NCI-H2029 treated with DMSO at 0.1 percent for 48 hours (cell line): ENCODE results near the gene PIP4K2B.
"Not testable (repeated sequence)": the region's sequence is repeated elsewhere in the genome, so short reads cannot be mapped to it uniquely, and the experiment has no call there.

Source experiments
- DNase-seq: peaks from one replicate; lab custom pipeline; 2025; lab: John Stamatoyannopoulos, UW

Gene PIP4K2B

GRCh38 chr17:38730526-38731379 lies 68.6 kb downstream of the PIP4K2B start:
- DNase-seq, result peak; percentile 67

- peak; percentile 30 for DNase-seq
These were observed 69.3 kb downstream of the PIP4K2B start, which contains the start of gene CISD3 for GRCh38 chr17:38729886-38730525. Gene CISD3 (plus strand): TSS chr17:38730341. CDS start chr17:38730359, 18 bp downstream.

- DNase-seq, result no peak
These were observed 69.9 kb downstream of the PIP4K2B start for GRCh38 chr17:38729368-38729885.

- DNase-seq, result no peak
These were observed 71.0 kb downstream of the PIP4K2B start for GRCh38 chr17:38728290-38728831.

DNA sequence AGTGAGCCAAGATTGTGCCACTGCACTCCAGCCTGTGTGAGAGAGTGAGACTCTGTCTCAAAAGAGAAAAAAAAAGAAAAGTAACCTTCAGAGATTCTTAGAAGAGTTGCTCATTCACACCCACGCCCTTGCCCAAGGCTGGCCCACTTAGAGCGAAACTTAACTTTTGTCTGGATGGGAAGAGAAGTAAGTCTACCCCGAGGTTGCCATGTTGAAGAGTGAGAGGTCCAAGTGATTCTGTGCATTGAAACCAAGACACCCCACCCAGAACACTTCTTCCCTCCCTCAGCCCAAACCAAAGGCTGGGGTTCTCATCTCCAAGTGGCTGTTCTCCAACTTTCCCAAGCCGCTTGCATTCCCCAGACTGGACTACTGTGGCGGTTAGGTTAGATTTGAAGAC lies 71.6 kb downstream of the PIP4K2B start:
- DNase-seq, result no peak

GRCh38 chr17:38726145-38726544 lies 73.2 kb downstream of the PIP4K2B start:
- not testable (repeated sequence) for DNase-seq

DNA sequence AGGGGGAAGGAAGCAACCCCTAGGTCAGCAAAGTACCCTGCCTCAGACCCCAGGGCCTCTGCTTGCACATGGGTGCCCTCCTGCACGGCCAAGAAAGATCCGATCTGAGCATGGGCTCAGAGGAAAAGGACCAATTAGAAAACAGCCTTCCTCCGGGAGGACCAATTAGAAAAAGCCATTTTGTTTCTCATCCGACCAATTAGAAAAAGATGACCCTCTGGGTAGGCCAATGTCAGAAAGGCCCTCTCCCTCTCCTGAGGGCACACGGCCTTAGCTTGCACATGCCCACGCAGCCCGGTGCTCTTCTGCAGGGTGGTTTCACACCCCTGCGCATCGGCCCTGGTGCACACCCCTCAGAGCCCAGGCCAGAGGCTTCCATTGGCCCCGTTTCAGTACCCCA lies 74.3 kb downstream of the PIP4K2B start:
- DNase-seq, result no peak

- DNase-seq, result peak; percentile 28
These were observed 74.9 kb downstream of the PIP4K2B start for GRCh38 chr17:38724337-38724988.

GRCh38 chr17:38721802-38722201 lies 77.6 kb downstream of the PIP4K2B start:
- no peak for DNase-seq

DNA sequence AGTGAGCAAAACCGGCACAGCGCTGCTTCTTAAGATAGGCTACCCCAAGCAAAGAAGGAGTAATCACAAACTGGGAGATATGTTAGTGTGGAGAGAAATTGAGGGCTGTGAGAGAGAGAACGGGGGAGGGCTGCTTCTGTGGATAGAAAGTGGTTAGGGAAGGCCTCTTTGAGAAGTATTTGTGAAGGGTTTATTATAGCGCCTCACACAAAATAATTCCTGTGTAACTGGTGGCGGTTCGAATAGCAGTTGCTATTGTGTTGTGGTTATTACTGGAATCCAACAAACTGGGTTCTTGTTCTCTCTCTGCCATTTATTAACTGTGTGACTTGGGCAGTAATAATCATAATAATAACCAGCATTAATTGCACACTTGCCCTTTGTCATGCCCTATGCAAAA lies 78.4 kb downstream of the PIP4K2B start:
- no peak for DNase-seq

DNA sequence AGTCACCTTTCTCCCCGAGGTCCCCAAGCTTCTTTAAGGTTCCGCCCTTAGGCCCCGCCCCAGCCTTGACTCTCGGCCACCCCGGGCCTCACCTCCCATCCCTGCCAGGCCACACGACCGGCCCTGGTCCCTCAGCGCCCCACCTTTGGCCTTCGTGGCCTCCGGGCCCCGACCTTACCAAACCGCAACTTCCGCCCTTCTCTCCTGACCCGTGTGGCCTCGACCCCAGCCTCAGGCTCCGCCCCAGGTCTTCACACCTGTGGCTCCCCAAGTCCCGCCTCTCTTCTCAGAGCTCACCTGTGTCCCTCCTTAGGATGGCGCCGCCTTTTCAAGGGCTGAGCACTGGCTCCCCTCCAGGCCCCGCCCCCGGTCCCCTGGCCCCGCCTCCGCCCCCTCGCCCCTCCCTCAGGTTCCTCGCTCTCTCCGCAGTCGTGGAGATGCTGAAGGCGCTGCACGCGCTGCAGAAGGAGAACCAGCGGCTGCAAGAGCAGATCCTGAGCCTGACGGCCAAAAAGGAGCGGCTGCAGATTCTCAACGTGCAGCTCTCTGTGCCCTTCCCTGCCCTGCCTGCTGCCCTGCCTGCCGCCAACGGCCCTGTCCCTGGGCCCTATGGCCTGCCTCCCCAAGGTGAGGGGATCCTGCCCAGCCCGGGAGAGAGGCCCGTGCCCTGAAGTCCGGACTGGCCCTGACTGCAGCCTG lies 79.3 kb downstream of the PIP4K2B start:
- no peak for DNase-seq

- DNase-seq, result no peak
These were observed 79.9 kb downstream of the PIP4K2B start for GRCh38 chr17:38719289-38719942.

DNA sequence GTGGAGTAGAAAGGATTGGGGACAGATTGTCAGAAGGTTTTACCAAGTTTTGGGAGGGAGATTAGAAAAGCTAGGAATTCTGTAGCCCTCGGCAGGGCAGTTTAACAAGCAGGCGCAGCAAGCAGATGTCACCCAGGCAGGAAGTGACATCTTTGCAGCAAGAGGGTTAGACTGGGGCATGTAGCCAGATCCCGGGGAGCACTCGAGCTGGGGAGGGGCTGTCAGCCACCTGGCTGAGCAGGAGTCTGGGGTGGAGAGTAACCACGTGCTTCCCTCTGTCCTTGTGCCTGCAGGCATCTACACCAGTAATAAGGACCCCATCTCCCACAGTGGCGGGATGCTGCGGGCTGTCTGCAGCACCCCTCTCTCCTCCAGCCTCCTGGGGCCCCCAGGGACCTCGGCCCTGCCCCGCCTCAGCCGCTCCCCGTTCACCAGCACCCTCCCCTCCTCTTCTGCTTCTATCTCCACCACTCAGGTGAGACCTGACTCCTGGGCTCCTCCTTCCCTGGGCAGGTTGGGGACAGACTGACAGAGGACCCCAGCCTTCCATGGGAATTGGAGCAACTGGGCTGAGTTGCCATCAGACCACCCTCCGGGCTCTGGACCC lies 82.1 kb downstream of the PIP4K2B start:
- DNase-seq, result peak; percentile 49

GRCh38 chr17:38716368-38717005 lies 82.9 kb downstream of the PIP4K2B start:
- DNase-seq, result no peak
